Measurements from ENCODE around the gene DPP6. TPM values are rescaled to one million over a fixed set of nuclear protein-coding genes. Genes with fewer than 3 reads are reported as not detected.

The DPP6 gene
- total RNA-seq, 4 donors from 2014 or later, result 0.38 TPM; not detected in 2

- no peaks in the 10 kb centered on the region for H3K9me3 ChIP-seq
- TF ChIP-seq POLR2A (IDR thresholded peaks at IDR 0.05) (no peak), CTCF (IDR thresholded peaks at IDR 0.05) (no peak)
- intact Hi-C loops (cut with DNase I), result no loop called here
- H3K27me3 ChIP-seq, result no peaks in the 10 kb centered on the region
- H3K27ac ChIP-seq, result no peak overlapping the region
- no peaks in the 10 kb centered on the region for H3K4me1 ChIP-seq
- no peaks in the 10 kb centered on the region for H3K36me3 ChIP-seq
- no peak overlapping the region for H3K4me3 ChIP-seq
- WGBS, 2 donors, result 72 to 82% methylated on average over 7 of the region's 7 CpGs
- DNase-seq, result no peak
Measured at GRCh38 chr7:154613811-154614210, 561.6 kb downstream of the DPP6 start.

GRCh38 chr7:154620141-154620755 lies 568.0 kb downstream of the DPP6 start:
- TF ChIP-seq POLR2A (IDR thresholded peaks at IDR 0.05) (no peak), CTCF (IDR thresholded peaks at IDR 0.05) (no peak)
- intact Hi-C loops (cut with DNase I), result no loop called here

GRCh38 chr7:154623399-154623798 lies 571.2 kb downstream of the DPP6 start:
- intact Hi-C loops (cut with DNase I), result no loop called here
- Histone ChIP-seq H3K4me1 (no peaks in the 10 kb centered on the region), H3K27me3 (no peaks in the 10 kb centered on the region), H3K9me3 (peaks cover 0 to 5% (median 0%) of the 10 kb centered on the region in 3 donors), H3K36me3 (no peaks in the 10 kb centered on the region), H3K4me3 (no peak overlapping the region), H3K27ac (no peak overlapping the region)
- WGBS, 2 donors, result 72 to 91% methylated on average over 19 to 22 of the region's 22 CpGs
- DNase-seq, result no peak
- TF ChIP-seq CTCF (IDR thresholded peaks at IDR 0.05) (no peak), POLR2A (IDR thresholded peaks at IDR 0.05) (no peak)

More at GRCh38 chr7:154620141-154620755, 568.0 kb downstream of the DPP6 start:
- H3K27ac ChIP-seq, result no peak overlapping the region
- H3K36me3 ChIP-seq, result no peaks in the 10 kb centered on the region
- H3K4me3 ChIP-seq, result no peak overlapping the region
- no peaks in the 10 kb centered on the region for H3K27me3 ChIP-seq
- whole genome bisulfite sequencing, 2 donors, result 85 to 96% methylated on average over 9 of the region's 9 CpGs
- H3K4me1 ChIP-seq, result no peaks in the 10 kb centered on the region
- peaks cover 0 to 5% (median 0%) of the 10 kb centered on the region in 3 donors for H3K9me3 ChIP-seq
- no peak for DNase-seq

- no peaks in the 10 kb centered on the region for H3K27me3 ChIP-seq
- intact Hi-C loops (cut with DNase I), result no loop called here
- DNase-seq, result no peak
- no peaks in the 10 kb centered on the region for H3K36me3 ChIP-seq
- no peak overlapping the region for H3K27ac ChIP-seq
- WGBS, 2 donors, result 74 to 79% methylated on average over 4 to 5 of the region's 5 CpGs
- no peak overlapping the region for H3K4me3 ChIP-seq
- H3K4me1 ChIP-seq, result no peaks in the 10 kb centered on the region
- peaks cover 0 to 5% (median 0%) of the 10 kb centered on the region in 3 donors for H3K9me3 ChIP-seq
- TF ChIP-seq CTCF (IDR thresholded peaks at IDR 0.05) (no peak), POLR2A (IDR thresholded peaks at IDR 0.05) (no peak)
Measured at GRCh38 chr7:154627646-154628290, 575.6 kb downstream of the DPP6 start.

GRCh38 chr7:154628556-154628955 lies 576.4 kb downstream of the DPP6 start:
- peaks cover 0 to 5% (median 0%) of the 10 kb centered on the region in 3 donors for H3K9me3 ChIP-seq
- H3K4me3 ChIP-seq, result no peak overlapping the region
- intact Hi-C loops (cut with DNase I), result no loop called here
- WGBS, 2 donors, result 42 to 52% methylated on average over 7 of the region's 7 CpGs
- H3K4me1 ChIP-seq, result no peaks in the 10 kb centered on the region
- H3K27ac ChIP-seq, result no peak overlapping the region
- DNase-seq, result no peak
- H3K36me3 ChIP-seq, result no peaks in the 10 kb centered on the region
- TF ChIP-seq CTCF (IDR thresholded peaks at IDR 0.05) (no peak), POLR2A (IDR thresholded peaks at IDR 0.05) (no peak)
- H3K27me3 ChIP-seq, result no peaks in the 10 kb centered on the region
